AG10803 (cell line): Measurements from ENCODE around the gene SNTG2.

ENCODE experiments used
- DNase-seq: peaks from one replicate; pipeline ENCODE4 v3.0.0; 2010; ENCODE audit warnings: low read depth
- H3K4me3 ChIP-seq: 2 replicates; pipeline ENCODE4 v1.5.1; 2011; ENCODE audit warnings: mild to moderate bottlenecking, low read length, control low read depth
- CTCF ChIP-seq: conservative IDR thresholded peaks from 2 replicates; pipeline ENCODE4 v1.5.1; 2011; ENCODE audit warnings: mild to moderate bottlenecking, low read length, control low read depth, inconsistent platforms

SNTG2 gene

GRCh38 chr2:963876-964275 lies 13.2 kb downstream of the SNTG2 start:
- no peak for TF ChIP-seq CTCF
- no peak overlapping the region for H3K4me3 ChIP-seq
- DNase-seq, result no peak

GRCh38 chr2:964562-964961 lies 13.9 kb downstream of the SNTG2 start:
- H3K4me3 ChIP-seq, result no peak overlapping the region
- no peak for TF ChIP-seq CTCF
- DNase-seq, result no peak

- no peak for TF ChIP-seq CTCF
- DNase-seq, result no peak
Observed at GRCh38 chr2:965640-966147, 15.0 kb downstream of the SNTG2 start.

GRCh38 chr2:973129-973528 lies 22.5 kb downstream of the SNTG2 start:
- DNase-seq, result no peak
- no peak for TF ChIP-seq CTCF
- H3K4me3 ChIP-seq, result no peak overlapping the region

More at GRCh38 chr2:965640-966147, 15.0 kb downstream of the SNTG2 start:
- no peak overlapping the region for H3K4me3 ChIP-seq

GRCh38 chr2:974054-974453 lies 23.4 kb downstream of the SNTG2 start:
- H3K4me3 ChIP-seq, result no peak overlapping the region
- no peak for DNase-seq
- no peak for TF ChIP-seq CTCF

GRCh38 chr2:974502-974901 lies 23.9 kb downstream of the SNTG2 start:
- TF ChIP-seq CTCF, result no peak
- no peak overlapping the region for H3K4me3 ChIP-seq
- no peak for DNase-seq

GRCh38 chr2:975095-975494 lies 24.4 kb downstream of the SNTG2 start:
- no peak for DNase-seq
- no peak for TF ChIP-seq CTCF
- no peak overlapping the region for H3K4me3 ChIP-seq
